HG03520 (cell line): ENCODE results near the gene CFAP61.
A peak's percentile ranks its signal among the peaks of the same experiment; 100 is the strongest.

Experiments
- ATAC-seq: cut with Tn5 transposase; IDR thresholded peaks from one replicate; pipeline ENCODE4 v1.9.1; 2021; ENCODE audit warnings: mild to moderate bottlenecking, moderate library complexity; ENCODE audit not compliant: unreplicated experiment

The CFAP61 gene

GRCh38 chr20:20027284-20027683, 25.0 kb upstream of the CFAP61 start:
- ATAC-seq, result no peak

GRCh38 chr20:20031790-20032189, 20.5 kb upstream of the CFAP61 start:
- ATAC-seq, result no peak

- no peak for ATAC-seq
Measured at GRCh38 chr20:20034486-20034885, 17.8 kb upstream of the CFAP61 start.

- no peak for ATAC-seq
Measured at GRCh38 chr20:20036756-20037155, 15.6 kb upstream of the CFAP61 start.

GRCh38 chr20:20037960-20038359, 14.4 kb upstream of the CFAP61 start:
- no peak for ATAC-seq

GRCh38 chr20:20038586-20038985, 13.7 kb upstream of the CFAP61 start:
- no peak for ATAC-seq

GRCh38 chr20:20039752-20040387, 12.5 kb upstream of the CFAP61 start:
- no peak for ATAC-seq

GRCh38 chr20:20051767-20052073, 612 bp upstream of the CFAP61 start:
- ATAC-seq, result no peak

- ATAC-seq, result peak; percentile 50
Measured at GRCh38 chr20:20060234-20060998, 8.1 kb downstream of the CFAP61 start.

GRCh38 chr20:20063941-20064702, 11.8 kb downstream of the CFAP61 start:
- ATAC-seq, result no peak

- no peak for ATAC-seq
Measured at GRCh38 chr20:20065361-20065760, 13.0 kb downstream of the CFAP61 start.

- ATAC-seq, result no peak
Measured at GRCh38 chr20:20070871-20071726, 18.8 kb downstream of the CFAP61 start.

GRCh38 chr20:20073801-20074371, 21.6 kb downstream of the CFAP61 start:
- ATAC-seq, result no peak

GRCh38 chr20:20075032-20075431, 22.7 kb downstream of the CFAP61 start:
- ATAC-seq, result no peak

- no peak for ATAC-seq
Measured at GRCh38 chr20:20076297-20077065, 24.1 kb downstream of the CFAP61 start.

- ATAC-seq, result no peak
Measured at GRCh38 chr20:20078041-20078440, 25.7 kb downstream of the CFAP61 start.

- no peak for ATAC-seq
Measured at GRCh38 chr20:20079102-20079784, 26.9 kb downstream of the CFAP61 start.

- ATAC-seq, result no peak
Measured at GRCh38 chr20:20083807-20084206, 31.5 kb downstream of the CFAP61 start.

- ATAC-seq, result no peak
Measured at GRCh38 chr20:20084296-20084752, 32.0 kb downstream of the CFAP61 start.
